GM12874 (cell line): ENCODE measurements around the gene HSD3B1.

ENCODE experiments used
- CTCF ChIP-seq: IDR thresholded peaks from 2 replicates; pipeline ENCODE4 v1.5.1; 2011; ENCODE audit warnings: low read depth, mild to moderate bottlenecking, control low read depth, low read length, moderate library complexity; ENCODE audit not compliant: insufficient read depth

HSD3B1 gene

GRCh38 chr1:119556423-119556822, 49.4 kb downstream of the HSD3B1 start:
- TF ChIP-seq CTCF, result no peak

- no peak for TF ChIP-seq CTCF
Measured at GRCh38 chr1:119564548-119564947, 57.5 kb downstream of the HSD3B1 start.
